ENCODE data around the gene SRD5A2.

DNA sequence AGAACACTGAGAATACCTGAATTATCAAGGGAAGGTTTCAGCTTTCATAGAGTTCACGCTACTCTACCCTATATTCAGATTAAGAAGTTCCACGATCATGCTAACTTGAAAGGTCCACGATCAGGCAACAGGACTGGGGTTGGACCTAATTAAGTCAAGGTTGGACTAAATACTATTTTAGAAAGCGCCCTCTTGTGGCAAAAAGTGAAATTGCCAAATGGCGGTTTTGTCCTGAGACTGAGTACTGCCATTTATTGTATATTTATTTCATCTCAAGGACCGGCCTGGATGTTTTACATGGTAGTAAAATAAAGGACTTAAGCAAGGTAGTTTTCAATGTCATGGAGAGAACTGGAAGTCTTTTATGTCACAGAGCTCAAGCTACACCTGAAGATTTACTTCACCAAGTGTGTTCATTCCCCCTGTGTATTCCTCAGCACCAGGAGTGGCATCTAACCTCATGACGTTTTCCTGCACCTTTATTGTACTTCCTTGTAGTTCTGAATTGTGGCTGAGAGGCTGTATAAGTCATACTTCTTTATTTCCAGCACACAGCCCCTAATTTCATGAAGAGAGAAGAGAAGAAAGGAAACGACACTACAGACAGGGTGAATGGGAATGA lies 56.8 kb downstream of the SRD5A2 start:
- TF ChIP-seq, protein P1, sequence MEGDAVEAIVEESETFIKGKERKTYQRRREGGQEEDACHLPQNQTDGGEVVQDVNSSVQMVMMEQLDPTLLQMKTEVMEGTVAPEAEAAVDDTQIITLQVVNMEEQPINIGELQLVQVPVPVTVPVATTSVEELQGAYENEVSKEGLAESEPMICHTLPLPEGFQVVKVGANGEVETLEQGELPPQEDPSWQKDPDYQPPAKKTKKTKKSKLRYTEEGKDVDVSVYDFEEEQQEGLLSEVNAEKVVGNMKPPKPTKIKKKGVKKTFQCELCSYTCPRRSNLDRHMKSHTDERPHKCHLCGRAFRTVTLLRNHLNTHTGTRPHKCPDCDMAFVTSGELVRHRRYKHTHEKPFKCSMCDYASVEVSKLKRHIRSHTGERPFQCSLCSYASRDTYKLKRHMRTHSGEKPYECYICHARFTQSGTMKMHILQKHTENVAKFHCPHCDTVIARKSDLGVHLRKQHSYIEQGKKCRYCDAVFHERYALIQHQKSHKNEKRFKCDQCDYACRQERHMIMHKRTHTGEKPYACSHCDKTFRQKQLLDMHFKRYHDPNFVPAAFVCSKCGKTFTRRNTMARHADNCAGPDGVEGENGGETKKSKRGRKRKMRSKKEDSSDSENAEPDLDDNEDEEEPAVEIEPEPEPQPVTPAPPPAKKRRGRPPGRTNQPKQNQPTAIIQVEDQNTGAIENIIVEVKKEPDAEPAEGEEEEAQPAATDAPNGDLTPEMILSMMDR (conservative IDR thresholded peaks at IDR 0.05 in 1 of 2, IDR thresholded peaks at IDR 0.05 in 1 of 2; ENCODE audit: extremely low read depth in 1 of 2, insufficient read depth in 1 of 2, low read depth in 1 of 2, low read length in 2 of 2): peak; percentile 76 to 77
- TF ChIP-seq EZH2 (IDR thresholded peaks at IDR 0.05; ENCODE audit: borderline replicate concordance, low read length): no peak

Data from mammary epithelial cell (primary cell).